HCT116 (cell line): ENCODE measurements around the gene LSMEM2. TPM values are rescaled to one million over a fixed set of nuclear protein-coding genes. Genes with fewer than 3 reads are reported as not detected.

Source experiments
- ATAC-seq: fragments of 200-7000 bp; cut with Tn5 transposase; 2 replicates; pipeline ENCODE4 v1.9.1; 2020; ENCODE audit warnings: mild to moderate bottlenecking, moderate library complexity
- BruUV-seq: library from RNA; stranded (reverse); fragments of 400-500 nt; replicated peaks from 2 replicates; lab custom pipeline; 2021; lab: Mats Ljungman, UMichigan
- CTCF ChIA-PET: fragments of 300-600 bp; sonication (Branson Sonifier 250); formaldehyde crosslinking; loops from one replicate; lab custom pipeline; 2021; ENCODE audit warnings: antibody characterized with exemption; lab: Charles Lee
- POLR2A ChIA-PET: fragments of 300-600, 350-600 bp; sonication (Branson Sonifier 250); formaldehyde crosslinking; loops from one replicate; lab custom pipeline; 2021; ENCODE audit warnings: antibody characterized with exemption; lab: Charles Lee
- RAD21 ChIA-PET, 2 experiments: fragments of 300-600 bp; sonication (Branson Sonifier 250); formaldehyde crosslinking; loops; one replicate each; lab custom pipeline; 2023; ENCODE audit warnings: low total read pairs in 2 of 2; ENCODE audit not compliant: uncharacterized antibody in 2 of 2, unreplicated experiment in 2 of 2, low non-redundant PET in 1 of 2; lab: Charles Lee
- DNase-seq: peaks from one replicate; pipeline ENCODE4 v3.0.0-alpha.2; 2010; ENCODE audit warnings: low read depth, low spot score
- H2AFZ ChIP-seq: fragments of 200-600 bp; shearing (Covaris generic), sonication (generic); 2 replicates; pipeline ENCODE4 v1.6.1; 2017; ENCODE audit warnings: low read depth, mixed run types, mixed read lengths, antibody characterized with exemption, low read length; ENCODE audit not compliant: poor library complexity, severe bottlenecking
- H3K27ac ChIP-seq: 2 replicates; pipeline ENCODE4 v1.5.1; 2012; ENCODE audit warnings: low read depth, low read length
- H3K27me3 ChIP-seq: fragments of 200-600 bp; sonication (generic); 2 replicates; pipeline ENCODE4 v1.6.1; 2016; ENCODE audit warnings: mixed run types, low read length, mixed read lengths; ENCODE audit not compliant: insufficient read depth
- H3K36me3 ChIP-seq, 2 experiments: fragments of 200-500 bp in 1 of 2; fragments of 200-600 bp in 1 of 2; sonication (Bioruptor generic) in 1 of 2; sonication (generic) in 1 of 2; 2 replicates each; pipeline versions ENCODE4 v1.5.1 to v1.6.1; 2014 to 2016; ENCODE audit warnings: low read length in 2 of 2, inconsistent platforms in 1 of 2, mixed read lengths in 1 of 2, mixed run types in 1 of 2; ENCODE audit not compliant: insufficient read depth in 2 of 2, control insufficient read depth in 1 of 2
- H3K4me1 ChIP-seq, 2 experiments: fragments of 200-600 bp in 1 of 2; sonication (generic) in 1 of 2; 2 replicates each; pipeline versions ENCODE4 v1.5.1 to v1.6.1; 2012 to 2017; ENCODE audit warnings: low read length in 2 of 2, inconsistent platforms in 1 of 2, mild to moderate bottlenecking in 1 of 2, mixed read lengths in 1 of 2, mixed run types in 1 of 2, moderate library complexity in 1 of 2; ENCODE audit not compliant: insufficient read depth in 2 of 2, control insufficient read depth in 1 of 2
- H3K4me2 ChIP-seq: fragments of 200-600 bp; sonication (generic); 2 replicates; pipeline ENCODE4 v1.6.1; 2017; ENCODE audit warnings: mixed run types, low read length, mixed read lengths
- H3K4me3 ChIP-seq, 2 experiments: fragments of 200-600 bp in 1 of 2; sonication (generic) in 1 of 2; replicated peaks in 1 of 2; 2 replicates each; pipeline ENCODE4 v1.5.1; 2011 to 2016; ENCODE audit warnings: low read length in 2 of 2, control low read depth in 1 of 2, low read depth in 1 of 2, mild to moderate bottlenecking in 1 of 2, mixed read lengths in 1 of 2, mixed run types in 1 of 2
- H3K79me2 ChIP-seq: fragments of 200-600 bp; sonication (generic); 2 replicates; pipeline ENCODE4 v1.6.1; 2017; ENCODE audit warnings: mild to moderate bottlenecking, mixed run types, low read length, moderate library complexity, mixed read lengths; ENCODE audit not compliant: insufficient read depth
- H3K9ac ChIP-seq: fragments of 200-600 bp; sonication (generic); 2 replicates; pipeline ENCODE4 v1.6.1; 2016; ENCODE audit warnings: low read length, mixed read lengths
- H3K9me2 ChIP-seq: fragments of 200-600 bp; sonication (generic), shearing (Covaris generic); 2 replicates; pipeline ENCODE4 v1.6.1; 2017; ENCODE audit warnings: mixed run types, mild to moderate bottlenecking, moderate library complexity; ENCODE audit not compliant: insufficient read depth
- H3K9me3 ChIP-seq, 2 experiments: fragments of 200-500 bp in 1 of 2; fragments of 200-600 bp in 1 of 2; sonication (Bioruptor generic) in 1 of 2; sonication (generic) in 1 of 2; 2 replicates each; pipeline ENCODE4 v1.6.1; 2014 to 2017; ENCODE audit warnings: low read length in 2 of 2, mixed read lengths in 2 of 2, inconsistent platforms in 1 of 2, low read depth in 1 of 2, mild to moderate bottlenecking in 1 of 2, mixed run types in 1 of 2, moderate library complexity in 1 of 2; ENCODE audit not compliant: control insufficient read depth in 1 of 2, insufficient read depth in 1 of 2
- H4K20me1 ChIP-seq: fragments of 200-600 bp; sonication (generic), shearing (Covaris generic); 2 replicates; pipeline ENCODE4 v1.6.1; 2017; ENCODE audit warnings: mixed run types, mild to moderate bottlenecking, moderate library complexity; ENCODE audit not compliant: insufficient read depth
- ATF3 ChIP-seq: IDR thresholded peaks from 2 replicates; pipeline ENCODE4 v1.6.1; 2012
- CBX3 ChIP-seq: IDR thresholded peaks from 2 replicates; pipeline ENCODE4 v1.6.1; 2012; ENCODE audit warnings: low read depth
- CEBPB ChIP-seq: IDR thresholded peaks from 2 replicates; pipeline ENCODE4 v1.6.1; 2012; ENCODE audit warnings: low read depth
- EGR1 ChIP-seq: IDR thresholded peaks from 2 replicates; pipeline ENCODE4 v1.6.1; 2012; ENCODE audit warnings: low read depth
- EZH2 ChIP-seq: fragments of 200-600 bp; sonication (generic); IDR thresholded peaks from 2 replicates; pipeline ENCODE4 v1.6.1; 2017; ENCODE audit warnings: antibody characterized with exemption, mixed run types
- EZH2phosphoT487 ChIP-seq: fragments of 200-600 bp; IDR thresholded peaks from 2 replicates; pipeline ENCODE4 v1.6.1; 2018; ENCODE audit warnings: antibody characterized with exemption, borderline replicate concordance
- POLR2A ChIP-seq: IDR thresholded peaks from 2 replicates; pipeline ENCODE4 v1.7.0; 2011; ENCODE audit warnings: borderline replicate concordance; ENCODE audit not compliant: insufficient read depth, insufficient read length; ENCODE audit errors: extremely low read depth
- POLR2AphosphoS5 ChIP-seq: IDR thresholded peaks from 2 replicates; pipeline ENCODE4 v1.6.1; 2011; ENCODE audit warnings: mild to moderate bottlenecking, low read depth, low read length, moderate library complexity
- RAD21 ChIP-seq: IDR thresholded peaks from 2 replicates; pipeline ENCODE4 v1.6.1; 2012; ENCODE audit warnings: low read depth, mild to moderate bottlenecking
- REST ChIP-seq: IDR thresholded peaks from 2 replicates; pipeline ENCODE4 v1.6.1; 2012; ENCODE audit warnings: low read depth
- SIN3A ChIP-seq: IDR thresholded peaks from 2 replicates; pipeline ENCODE4 v1.6.1; 2012; ENCODE audit warnings: low read depth
- TCF7L2 ChIP-seq: IDR thresholded peaks from 2 replicates; pipeline ENCODE4 v1.7.0; 2011; ENCODE audit warnings: borderline replicate concordance, inconsistent platforms; ENCODE audit not compliant: insufficient read depth, insufficient read length; ENCODE audit errors: extremely low read depth
- YY1 ChIP-seq: IDR thresholded peaks from 2 replicates; pipeline ENCODE4 v1.6.1; 2011; ENCODE audit warnings: low read length, low read depth, moderate library complexity, mild to moderate bottlenecking; ENCODE audit not compliant: insufficient replicate concordance; ENCODE audit errors: extremely low read depth
- ZFX ChIP-seq: fragments of 450-650 bp; IDR thresholded peaks from 2 replicates; pipeline ENCODE4 v1.6.1; 2017
- ZNF274 ChIP-seq: fragments of 200-500 bp; sonication (Bioruptor generic); IDR thresholded peaks from 2 replicates; pipeline ENCODE4 v1.6.1; 2014; ENCODE audit warnings: mild to moderate bottlenecking, low read depth, low read length, inconsistent platforms
- intact Hi-C: fragments of 100-400 bp; cut with micrococcal nuclease; formaldehyde crosslinking; loops from 2 replicates; pipeline ENCODE4 v1.10.0; 2022
- total RNA-seq: library from RNA; stranded (reverse); gene quantifications from one replicate; pipeline ENCODE4 v1.2.1, GENCODE V29; 2021; ENCODE audit not compliant: unreplicated experiment
- TF ChIP-seq, protein P1 (sequence below), 3 experiments: fragments of 200-600 bp in 1 of 3; sonication (generic) in 1 of 3; IDR thresholded peaks in 2 of 3; conservative IDR thresholded peaks in 1 of 3; 2 replicates each; pipeline ENCODE4 v1.5.1; 2012 to 2017; ENCODE audit warnings: low read depth in 2 of 3, low read length in 2 of 3, antibody characterized with exemption in 1 of 3, borderline replicate concordance in 1 of 3, control low read depth in 1 of 3, mild to moderate bottlenecking in 1 of 3, mixed read lengths in 1 of 3, mixed run types in 1 of 3, moderate library complexity in 1 of 3; ENCODE audit not compliant: insufficient read depth in 1 of 3
- TF ChIP-seq, protein P2 (sequence below): IDR thresholded peaks from 2 replicates; pipeline ENCODE4 v1.6.1; 2012

The LSMEM2 gene
- total RNA-seq, 1 experiment from 2014 or later: not detected

DNA sequence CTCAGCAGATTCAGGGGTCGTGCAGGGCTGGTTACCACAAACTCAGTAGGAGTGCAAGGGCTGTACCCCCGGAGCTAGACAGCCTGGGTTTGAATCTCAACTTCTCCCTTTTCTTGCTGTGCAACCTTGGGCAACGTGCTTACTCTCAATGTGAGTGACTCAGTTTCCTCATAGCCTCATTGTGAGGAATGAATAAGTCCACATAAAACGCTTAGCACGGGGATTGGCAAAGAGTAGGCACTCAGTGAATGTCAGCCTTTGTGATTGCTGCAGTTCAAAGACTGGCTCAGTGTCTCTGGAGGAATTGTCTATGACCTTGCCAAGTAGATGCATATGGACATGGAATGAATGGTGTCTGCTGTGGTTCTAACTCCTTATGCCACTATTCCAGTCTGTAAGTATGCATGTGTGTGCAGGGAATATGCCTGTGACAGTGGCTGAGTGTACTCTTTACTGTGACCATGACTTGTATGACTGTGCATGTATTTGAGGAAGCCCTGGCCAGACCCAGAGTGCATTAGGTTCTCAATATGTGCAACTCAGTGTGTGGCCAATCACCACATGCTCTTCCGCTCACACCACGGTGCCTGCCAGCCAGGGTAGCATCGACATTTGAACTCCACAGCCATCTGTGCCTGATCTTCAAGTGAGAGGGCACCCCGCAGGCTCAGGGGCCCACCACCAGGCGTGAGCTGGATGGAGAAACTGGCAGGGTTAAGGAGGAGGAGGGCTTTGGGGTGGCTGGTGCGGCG, 21.2 kb downstream of the LSMEM2 start:
- CTCF ChIA-PET: interaction anchor here (0.9 to 1.4 kb wide), 8 partner anchors 17 to 72 kb away, joined by 3 to 9 read pairs (median 5); partner anchors contain the start of gene TUSC2
- Histone ChIP-seq H3K27me3 (no peaks in the 10 kb centered on the region), H3K79me2 (peaks cover 3% of the 10 kb centered on the region; the same call in 1 of the 2 replicates), H3K9me3 (no peaks in the 10 kb centered on the region), H3K4me3 (peak overlapping the region; percentile 48 to 92), H3K4me1 (peaks cover 21 to 53% of the 10 kb centered on the region in 2 experiments), H2AFZ (no peak overlapping the region), H3K9me2 (no peaks in the 10 kb centered on the region), H3K4me2 (peak overlapping the region; percentile 97), H3K27ac (peak overlapping the region; percentile 73), H3K36me3 (no peaks in the 10 kb centered on the region), H4K20me1 (no peaks in the 10 kb centered on the region), H3K9ac (peak overlapping the region; percentile 72)
- RAD21 ChIA-PET: interaction anchor here (0.8 to 1.3 kb wide), 7 partner anchors 17 to 1179 kb away, joined by 3 to 5 read pairs (median 4); no protein-coding TSS in a partner anchor
- DNase-seq (no peak), ATAC-seq (no peak)
- no peak for TF ChIP-seq CEBPB
- TF ChIP-seq POLR2AphosphoS5: no peak
- no peak for TF ChIP-seq CBX3
- TF ChIP-seq, protein P1, sequence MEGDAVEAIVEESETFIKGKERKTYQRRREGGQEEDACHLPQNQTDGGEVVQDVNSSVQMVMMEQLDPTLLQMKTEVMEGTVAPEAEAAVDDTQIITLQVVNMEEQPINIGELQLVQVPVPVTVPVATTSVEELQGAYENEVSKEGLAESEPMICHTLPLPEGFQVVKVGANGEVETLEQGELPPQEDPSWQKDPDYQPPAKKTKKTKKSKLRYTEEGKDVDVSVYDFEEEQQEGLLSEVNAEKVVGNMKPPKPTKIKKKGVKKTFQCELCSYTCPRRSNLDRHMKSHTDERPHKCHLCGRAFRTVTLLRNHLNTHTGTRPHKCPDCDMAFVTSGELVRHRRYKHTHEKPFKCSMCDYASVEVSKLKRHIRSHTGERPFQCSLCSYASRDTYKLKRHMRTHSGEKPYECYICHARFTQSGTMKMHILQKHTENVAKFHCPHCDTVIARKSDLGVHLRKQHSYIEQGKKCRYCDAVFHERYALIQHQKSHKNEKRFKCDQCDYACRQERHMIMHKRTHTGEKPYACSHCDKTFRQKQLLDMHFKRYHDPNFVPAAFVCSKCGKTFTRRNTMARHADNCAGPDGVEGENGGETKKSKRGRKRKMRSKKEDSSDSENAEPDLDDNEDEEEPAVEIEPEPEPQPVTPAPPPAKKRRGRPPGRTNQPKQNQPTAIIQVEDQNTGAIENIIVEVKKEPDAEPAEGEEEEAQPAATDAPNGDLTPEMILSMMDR (IDR thresholded peaks at IDR 0.05 in 2 of 3, conservative IDR thresholded peaks at IDR 0.05 in 1 of 3; ENCODE audit: borderline replicate concordance in 1 of 3, insufficient read depth in 1 of 3, low read depth in 2 of 3, low read length in 2 of 3): no peak
- TF ChIP-seq REST: no peak
- TF ChIP-seq, protein P2, sequence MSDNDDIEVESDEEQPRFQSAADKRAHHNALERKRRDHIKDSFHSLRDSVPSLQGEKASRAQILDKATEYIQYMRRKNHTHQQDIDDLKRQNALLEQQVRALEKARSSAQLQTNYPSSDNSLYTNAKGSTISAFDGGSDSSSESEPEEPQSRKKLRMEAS: no peak
- TF ChIP-seq SIN3A: no peak
- TF ChIP-seq TCF7L2: no peak
- TF ChIP-seq POLR2A: no peak
- TF ChIP-seq EZH2: no peak
- no peak for TF ChIP-seq EGR1
- no peak for TF ChIP-seq ZNF274
- TF ChIP-seq EZH2phosphoT487: no peak
- TF ChIP-seq ZFX: no peak
- TF ChIP-seq RAD21: no peak
- no peak for TF ChIP-seq YY1
- no peak for TF ChIP-seq ATF3
- POLR2A ChIA-PET: interaction anchor here (0.6 to 2.0 kb wide), 11 partner anchors 8 to 105 kb away, joined by 3 to 12 read pairs (median 5); partner anchors contain the start of genes GNAI2, IFRD2, RASSF1 and TUSC2
- intact Hi-C loops: no loop called here
- BruUV-seq: TSS peak; percentile 92
